SH-SY5Y (cell line): Measurements from ENCODE around the gene PITPNM3.

Experiments used
- GATA2 ChIP-seq: IDR thresholded peaks from 2 replicates; pipeline ENCODE4 v1.6.1; 2011; ENCODE audit warnings: mild to moderate bottlenecking, low read depth, low read length
- GATA3 ChIP-seq: IDR thresholded peaks from 2 replicates; pipeline ENCODE4 v1.6.1; 2011; ENCODE audit warnings: low read depth, mild to moderate bottlenecking, low read length, moderate library complexity

- TF ChIP-seq GATA2, result no peak
- no peak for TF ChIP-seq GATA3
Measured at GRCh38 chr17:6578491-6578890, 22.1 kb upstream of the PITPNM3 start.
